Endothelial cell of umbilical vein (primary cell): ENCODE measurements around the gene CTNNA2. TPM values are rescaled to one million over a fixed set of nuclear protein-coding genes. Genes with fewer than 3 reads are reported as not detected.

Experiments
- BruUV-seq: library from RNA; stranded (reverse); fragments of 400-500 nt; replicated peaks from 2 replicates; lab custom pipeline; 2021; lab: Mats Ljungman, UMichigan
- CTCF ChIA-PET: fragments of 300-600, 350-600 bp; sonication (Branson Sonifier 250); formaldehyde crosslinking; loops from one replicate; lab custom pipeline; 2021; ENCODE audit warnings: antibody characterized with exemption, inconsistent platforms; lab: Charles Lee
- POLR2A ChIA-PET: fragments of 300-600, 350-600 bp; sonication (Branson Sonifier 250); formaldehyde crosslinking; loops from one replicate; lab custom pipeline; 2021; ENCODE audit warnings: antibody characterized with exemption, inconsistent platforms; lab: Charles Lee
- DNase-seq: peaks from one replicate; pipeline ENCODE4 v3.0.0-alpha.2; 2011; ENCODE audit warnings: low read depth, low spot score
- FAIRE-seq: peaks from 2 replicates; lab custom pipeline; 2011; peaks lifted over from hg19 to GRCh38; lab: Jason Lieb, UNC
- H2AFZ ChIP-seq: 2 replicates; pipeline ENCODE4 v1.6.0; 2012; ENCODE audit warnings: low read depth, low read length, control low read depth, inconsistent platforms
- H3K27ac ChIP-seq: 2 replicates; pipeline ENCODE4 v1.5.1; 2011; ENCODE audit warnings: low read depth, mild to moderate bottlenecking, control low read depth, low read length, moderate library complexity; ENCODE audit not compliant: insufficient read depth
- H3K27me3 ChIP-seq, 2 experiments: 2 replicates each; pipeline versions ENCODE4 v1.6.0 to v1.6.1; 2011; ENCODE audit warnings: low read length in 2 of 2, mixed read lengths in 1 of 2; ENCODE audit not compliant: control insufficient read depth in 2 of 2, insufficient read depth in 2 of 2
- H3K36me3 ChIP-seq, 2 experiments: 2 replicates in 1 of 2; 3 replicates in 1 of 2; pipeline ENCODE4 v1.5.1; 2011; ENCODE audit warnings: low read length in 2 of 2, mild to moderate bottlenecking in 1 of 2, moderate library complexity in 1 of 2; ENCODE audit not compliant: control insufficient read depth in 2 of 2, insufficient read depth in 2 of 2; ENCODE audit errors: extremely low read depth in 1 of 2
- H3K4me1 ChIP-seq: 3 replicates; pipeline ENCODE4 v1.5.1; 2011; ENCODE audit warnings: mild to moderate bottlenecking, low read length; ENCODE audit not compliant: control insufficient read depth, insufficient read depth; ENCODE audit errors: extremely low read depth
- H3K4me2 ChIP-seq: 2 replicates; pipeline ENCODE4 v1.6.1; 2011; ENCODE audit warnings: low read length, control low read depth, mixed read lengths; ENCODE audit not compliant: insufficient read depth
- H3K4me3 ChIP-seq, 3 experiments: fragments of 200-600 bp in 1 of 3; sonication (generic), shearing (Covaris generic) in 1 of 3; replicated peaks in 1 of 3; 2 replicates each; pipeline ENCODE4 v1.5.1; 2011 to 2016; ENCODE audit warnings: control low read depth in 3 of 3, low read length in 3 of 3, mild to moderate bottlenecking in 2 of 3, inconsistent platforms in 1 of 3, low read depth in 1 of 3, moderate library complexity in 1 of 3; ENCODE audit not compliant: insufficient read depth in 1 of 3
- H3K79me2 ChIP-seq: 2 replicates; pipeline ENCODE4 v1.6.0; 2012; ENCODE audit warnings: low read length, inconsistent platforms; ENCODE audit not compliant: control insufficient read depth, insufficient read depth
- H3K9ac ChIP-seq: replicated peaks from 2 replicates; pipeline ENCODE3; 2011; ENCODE audit warnings: low read length, control low read depth; ENCODE audit not compliant: insufficient read depth; ENCODE audit errors: extremely low read depth
- H3K9me1 ChIP-seq: replicated peaks from 3 replicates; pipeline ENCODE4 v1.6.0; 2011; ENCODE audit warnings: mild to moderate bottlenecking, low read length; ENCODE audit not compliant: control insufficient read depth, insufficient read depth; ENCODE audit errors: extremely low read depth
- H3K9me3 ChIP-seq: replicated peaks from 2 replicates; pipeline ENCODE4 v1.5.1; 2012; ENCODE audit warnings: low read length, inconsistent platforms; ENCODE audit not compliant: control insufficient read depth, insufficient read depth
- H4K20me1 ChIP-seq: replicated peaks from 2 replicates; pipeline ENCODE3; 2011; ENCODE audit warnings: mild to moderate bottlenecking, low read length; ENCODE audit not compliant: control insufficient read depth, insufficient read depth; ENCODE audit errors: extremely low read depth
- EZH2 ChIP-seq: IDR thresholded peaks from 2 replicates; pipeline ENCODE4 v1.6.1; 2012; ENCODE audit warnings: borderline replicate concordance, low read depth, mild to moderate bottlenecking, moderate library complexity, low read length, inconsistent platforms; ENCODE audit not compliant: severe bottlenecking
- FOS ChIP-seq: IDR thresholded peaks from 2 replicates; pipeline ENCODE4 v1.6.1; 2011; ENCODE audit warnings: mild to moderate bottlenecking, low read length, moderate library complexity, borderline replicate concordance; ENCODE audit not compliant: insufficient read depth
- GATA2 ChIP-seq: IDR thresholded peaks from 2 replicates; pipeline ENCODE4 v1.7.0; 2011; ENCODE audit warnings: low read depth, mild to moderate bottlenecking, moderate library complexity, mixed read lengths, low read length; ENCODE audit not compliant: insufficient read length, insufficient read depth
- JUN ChIP-seq: IDR thresholded peaks from 2 replicates; pipeline ENCODE4 v1.6.1; 2011; ENCODE audit warnings: borderline replicate concordance, low read depth; ENCODE audit not compliant: insufficient read length, insufficient read depth
- MYC ChIP-seq: IDR thresholded peaks from one replicate; pipeline ENCODE4 v1.6.1; 2011; ENCODE audit warnings: mild to moderate bottlenecking, low read depth, low read length
- POLR2A ChIP-seq: IDR thresholded peaks from 2 replicates; pipeline ENCODE4 v1.6.1; 2012; ENCODE audit warnings: low read depth, mild to moderate bottlenecking, control low read depth, low read length
- POLR2AphosphoS5 ChIP-seq: IDR thresholded peaks from 2 replicates; pipeline ENCODE4 v1.6.1; 2012; ENCODE audit warnings: low read depth, mild to moderate bottlenecking, control low read depth, low read length, moderate library complexity; ENCODE audit not compliant: insufficient read depth
- dilution Hi-C: fragments of 300-500 bp; cut with MboI; formaldehyde crosslinking; loops from one replicate; pipeline ENCODE4 v1.15.0; 2019; ENCODE audit warnings: low sequenced_read_pairs; ENCODE audit not compliant: extremely low pct_ligation_motif_present
- intact Hi-C: fragments of 100-400 bp; cut with micrococcal nuclease; formaldehyde crosslinking; loops from one replicate; pipeline ENCODE4 v1.10.0; 2022
- polyA plus RNA-seq, 4 experiments: library from polyadenylated mRNA; depleted of rRNA in 3 of 4; stranded (reverse) in 3 of 4; unstranded in 1 of 4; fragments of >200 nt; gene quantifications; 2 replicates each; pipeline versions ENCODE4 v1.2.1 to v1.2.3, GENCODE V29; 2011 to 2012; ENCODE audit warnings: missing spikeins in 1 of 4
- total RNA-seq: library from RNA; stranded (reverse); gene quantifications from 2 replicates; pipeline ENCODE4 v1.2.3, GENCODE V29; 2021
- TF ChIP-seq, protein P1 (sequence below), 2 donors: IDR thresholded peaks; 1 replicate in 1 of 2; 2 replicates in 1 of 2; pipeline ENCODE4 v1.5.1; 2011; ENCODE audit warnings: low read length in 2 of 2, mild to moderate bottlenecking in 2 of 2, moderate library complexity in 2 of 2, control low read depth in 1 of 2, inconsistent platforms in 1 of 2, low read depth in 1 of 2; ENCODE audit not compliant: insufficient read depth in 1 of 2; ENCODE audit errors: extremely low read depth in 1 of 2
- TF ChIP-seq, protein P2 (sequence below): IDR thresholded peaks from 2 replicates; pipeline ENCODE4 v1.6.1; 2011; ENCODE audit not compliant: insufficient read depth, insufficient read length

Gene CTNNA2
- total and polyA plus RNA-seq, 2 donors (not counting 3 experiments of a cell fraction or from before 2014, with no cell fraction given) = not detected

DNA sequence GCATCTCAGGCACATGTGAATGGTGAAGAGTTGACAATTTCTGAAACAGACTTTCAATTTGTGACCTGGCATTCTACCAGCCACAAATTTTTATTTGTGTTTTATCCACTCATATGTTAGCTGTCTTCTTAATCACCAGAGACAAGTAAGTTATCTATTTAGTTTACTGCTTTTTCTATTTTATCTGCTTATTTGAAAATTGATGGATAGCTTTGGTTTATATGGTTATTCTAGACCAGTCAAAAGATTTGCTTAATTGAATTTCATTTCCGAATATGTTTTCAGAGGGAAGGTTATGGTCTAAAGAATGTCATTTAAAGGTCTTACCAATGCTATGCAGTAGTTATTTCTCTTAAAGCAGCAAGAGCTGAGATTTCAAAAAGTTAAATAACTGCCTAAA lies 835.2 kb downstream of the CTNNA2 start:
- intact Hi-C loops (no loop called here), dilution Hi-C loops (no loop called here)
- H3K9me3 ChIP-seq = peaks cover 4% of the 10 kb centered on the region
- H3K27ac ChIP-seq = no peak overlapping the region
- no peaks in the 10 kb centered on the region for H4K20me1 ChIP-seq
- H3K4me2 ChIP-seq = no peak overlapping the region
- H3K9me1 ChIP-seq = no peaks in the 10 kb centered on the region
- no peak for FAIRE-seq
- no peaks in the 10 kb centered on the region for H3K27me3 ChIP-seq
- no peaks in the 10 kb centered on the region for H3K79me2 ChIP-seq
- TF ChIP-seq, protein P1, sequence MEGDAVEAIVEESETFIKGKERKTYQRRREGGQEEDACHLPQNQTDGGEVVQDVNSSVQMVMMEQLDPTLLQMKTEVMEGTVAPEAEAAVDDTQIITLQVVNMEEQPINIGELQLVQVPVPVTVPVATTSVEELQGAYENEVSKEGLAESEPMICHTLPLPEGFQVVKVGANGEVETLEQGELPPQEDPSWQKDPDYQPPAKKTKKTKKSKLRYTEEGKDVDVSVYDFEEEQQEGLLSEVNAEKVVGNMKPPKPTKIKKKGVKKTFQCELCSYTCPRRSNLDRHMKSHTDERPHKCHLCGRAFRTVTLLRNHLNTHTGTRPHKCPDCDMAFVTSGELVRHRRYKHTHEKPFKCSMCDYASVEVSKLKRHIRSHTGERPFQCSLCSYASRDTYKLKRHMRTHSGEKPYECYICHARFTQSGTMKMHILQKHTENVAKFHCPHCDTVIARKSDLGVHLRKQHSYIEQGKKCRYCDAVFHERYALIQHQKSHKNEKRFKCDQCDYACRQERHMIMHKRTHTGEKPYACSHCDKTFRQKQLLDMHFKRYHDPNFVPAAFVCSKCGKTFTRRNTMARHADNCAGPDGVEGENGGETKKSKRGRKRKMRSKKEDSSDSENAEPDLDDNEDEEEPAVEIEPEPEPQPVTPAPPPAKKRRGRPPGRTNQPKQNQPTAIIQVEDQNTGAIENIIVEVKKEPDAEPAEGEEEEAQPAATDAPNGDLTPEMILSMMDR (IDR thresholded peaks at IDR 0.05; ENCODE audit: extremely low read depth in 1 of 2, insufficient read depth in 1 of 2, low read depth in 1 of 2, low read length in 2 of 2) = no peak
- TF ChIP-seq GATA2 (no peak), JUN (no peak), MYC (no peak), POLR2AphosphoS5 (no peak), POLR2A (no peak), EZH2 (no peak), FOS (no peak)
- TF ChIP-seq, protein P2, sequence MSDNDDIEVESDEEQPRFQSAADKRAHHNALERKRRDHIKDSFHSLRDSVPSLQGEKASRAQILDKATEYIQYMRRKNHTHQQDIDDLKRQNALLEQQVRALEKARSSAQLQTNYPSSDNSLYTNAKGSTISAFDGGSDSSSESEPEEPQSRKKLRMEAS = no peak
- DNase-seq = no peak
- H3K9ac ChIP-seq = no peak overlapping the region
- H3K36me3 ChIP-seq = no peaks in the 10 kb centered on the region
- no TSS peak for BruUV-seq
- H3K4me1 ChIP-seq = no peaks in the 10 kb centered on the region
- H3K4me3 ChIP-seq = no peak overlapping the region
- H2AFZ ChIP-seq = no peak overlapping the region
- ChIA-PET POLR2A (no interaction called here), CTCF (no interaction called here)
